NOMO-1 treated with dmso at 0.1 percent for 144 hours (cell line): ENCODE results near the gene TRMT44.

Experiments
- DNase-seq: peaks from one replicate; lab custom pipeline; 2025; ENCODE audit not compliant: unreplicated experiment; lab: John Stamatoyannopoulos, UW

Gene TRMT44

GRCh38 chr4:8433136-8433535, 7.4 kb upstream of the TRMT44 start:
- DNase-seq, result no peak

DNA sequence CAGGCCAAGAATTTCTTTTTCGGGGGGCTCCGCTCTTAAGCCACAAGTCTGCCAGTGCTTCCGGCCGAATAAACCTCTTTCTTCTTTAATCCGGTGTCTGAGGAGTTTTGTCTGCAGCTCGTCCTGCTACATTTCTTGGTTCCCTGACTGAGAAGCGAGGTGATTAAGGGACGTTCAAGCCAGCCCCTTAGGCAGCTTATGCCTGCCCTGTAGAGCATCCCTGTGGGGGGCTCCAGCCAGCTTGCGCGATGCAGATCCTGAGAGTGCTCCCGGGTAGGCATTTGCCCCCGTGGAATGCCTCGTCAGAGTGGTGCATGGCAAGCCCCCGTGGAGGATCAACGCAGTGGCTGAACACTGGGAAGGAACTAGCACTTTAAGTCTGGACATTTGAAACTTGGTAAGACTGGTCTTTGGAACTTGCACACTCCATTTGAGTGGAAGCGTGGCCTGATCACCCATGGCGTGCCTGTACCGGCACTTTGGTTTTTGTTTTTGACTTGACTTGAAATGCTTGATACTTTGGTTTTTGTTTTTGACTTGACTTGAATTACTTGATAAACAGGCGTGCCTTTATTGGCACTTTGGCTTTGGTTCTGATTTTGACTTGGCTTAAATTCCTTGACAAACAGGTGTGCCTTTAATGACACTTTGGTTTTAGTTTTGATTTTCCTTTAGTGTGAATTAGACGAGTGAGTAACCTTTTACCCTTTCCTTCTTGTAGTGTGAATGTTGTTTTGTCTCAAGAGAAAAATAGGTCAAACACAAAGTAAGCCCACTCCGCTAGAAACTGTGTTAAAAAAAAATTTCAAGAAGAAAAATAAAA, 6.1 kb upstream of the TRMT44 start:
- DNase-seq, result no peak

GRCh38 chr4:8435656-8436121, 4.9 kb upstream of the TRMT44 start:
- DNase-seq, result no peak

GRCh38 chr4:8437281-8437680, 3.3 kb upstream of the TRMT44 start:
- DNase-seq, result no peak

GRCh38 chr4:8438743-8439142, 1.8 kb upstream of the TRMT44 start:
- DNase-seq, result no peak

DNA sequence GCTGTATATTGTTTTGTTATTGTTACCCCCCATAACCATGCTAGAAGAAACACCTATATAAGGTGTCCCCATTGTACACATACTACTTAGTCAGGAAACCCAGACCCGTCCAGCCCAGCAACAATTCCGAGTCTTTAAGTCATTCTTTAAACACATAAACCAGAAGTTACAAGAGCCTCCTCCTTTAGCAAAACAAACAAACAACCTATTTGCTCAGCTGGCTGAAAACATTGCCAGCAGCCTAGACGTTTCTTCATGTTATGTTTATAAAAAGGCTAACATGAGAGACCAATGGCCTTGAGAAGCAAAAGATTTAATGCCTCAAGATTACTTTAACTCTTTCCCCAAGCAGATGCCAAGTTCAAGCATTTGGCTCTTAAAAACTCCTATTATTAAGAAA, 1.4 kb upstream of the TRMT44 start:
- DNase-seq, result no peak

DNA sequence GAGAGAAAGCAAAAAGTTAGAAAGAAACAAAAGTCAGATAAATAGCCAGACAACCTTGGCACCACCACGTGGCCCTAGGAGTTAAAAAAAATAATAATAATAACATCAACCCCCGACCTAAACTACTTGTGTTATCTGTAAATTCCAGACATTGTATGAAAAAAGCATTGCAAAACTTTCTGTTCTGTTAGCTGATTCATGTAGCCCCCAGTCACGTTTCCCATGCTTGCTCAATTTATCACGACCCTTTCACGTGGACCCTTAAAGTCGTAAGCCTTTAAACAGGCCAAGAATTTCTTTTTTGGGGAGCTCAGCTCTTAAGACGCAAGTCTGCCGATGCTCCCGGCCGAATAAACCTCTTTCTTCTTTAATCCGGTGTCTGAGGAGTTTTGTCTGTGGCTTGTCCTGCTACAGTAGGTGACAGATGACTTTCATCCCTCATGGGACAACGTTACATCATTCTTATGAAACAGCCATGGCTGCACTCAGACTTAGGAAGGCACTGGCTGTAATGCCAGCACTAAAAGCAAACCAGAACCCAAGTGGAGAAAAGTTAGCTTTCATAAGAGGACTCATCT, 574 bp upstream of the TRMT44 start:
- no peak for DNase-seq

GRCh38 chr4:8441499-8442091, 1.0 kb downstream of the TRMT44 start:
- DNase-seq, result no peak

GRCh38 chr4:8442596-8443358, 2.2 kb downstream of the TRMT44 start:
- DNase-seq, result no peak

GRCh38 chr4:8443801-8444200, 3.2 kb downstream of the TRMT44 start:
- DNase-seq, result no peak

- no peak for DNase-seq
Measured at GRCh38 chr4:8446122-8446521, 5.5 kb downstream of the TRMT44 start.

DNA sequence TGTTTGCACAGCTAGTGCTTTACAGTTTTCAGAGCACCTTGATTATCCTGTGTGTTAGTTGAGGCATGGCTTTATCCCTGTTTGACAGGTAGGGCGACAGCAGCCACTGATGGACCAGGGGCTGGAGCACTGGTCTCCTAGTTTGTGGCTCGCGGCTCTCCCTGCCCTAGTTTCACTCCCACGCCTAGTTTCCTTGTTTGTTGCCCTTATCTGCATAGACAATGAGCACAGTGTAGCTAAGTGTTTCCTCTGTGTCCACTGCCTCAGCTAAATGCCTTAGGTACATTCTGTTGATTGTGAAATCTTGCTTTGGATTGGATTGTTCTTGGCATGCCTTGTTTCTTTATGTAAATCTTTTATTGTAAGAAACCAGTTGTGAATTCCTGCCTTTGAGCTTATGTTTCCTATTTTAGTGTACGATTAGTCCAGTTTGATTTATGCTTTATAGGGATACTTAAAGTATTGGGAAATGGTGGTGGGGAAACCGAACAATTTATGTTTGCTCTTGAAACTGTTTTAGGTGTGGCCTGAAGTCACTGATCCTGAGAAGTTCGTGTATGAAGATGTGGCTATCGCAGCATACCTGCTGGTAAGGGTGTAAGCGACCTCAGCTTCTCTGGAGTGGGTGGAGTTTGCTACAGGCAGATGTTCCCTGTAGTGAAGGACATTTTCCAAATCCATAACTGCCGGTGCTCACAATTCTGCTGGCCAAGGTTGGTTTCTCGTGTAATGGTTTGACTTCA, 11.0 kb downstream of the TRMT44 start:
- DNase-seq, result no peak

DNA sequence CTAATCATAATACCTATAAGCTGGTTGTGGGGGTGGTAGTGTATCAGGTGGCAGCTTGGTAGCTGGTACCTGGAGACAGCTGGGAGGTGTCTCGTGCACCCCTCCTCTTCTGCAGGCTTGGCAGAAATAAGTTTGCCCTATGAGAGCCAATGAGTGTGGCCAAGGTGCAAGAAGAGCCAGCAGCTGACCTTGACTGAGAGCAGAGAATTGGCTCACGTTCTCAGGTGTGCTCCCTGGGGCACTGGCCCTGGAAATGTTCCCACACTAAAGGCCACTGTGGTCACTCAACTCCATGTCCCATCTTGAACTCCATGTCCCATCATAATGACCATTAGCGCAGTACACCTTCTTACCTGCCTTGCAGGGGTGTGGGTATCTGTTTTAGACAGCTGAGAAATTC, 13.4 kb downstream of the TRMT44 start:
- no peak for DNase-seq

- DNase-seq, result no peak
Measured at GRCh38 chr4:8457646-8458252, 17.2 kb downstream of the TRMT44 start.

DNA sequence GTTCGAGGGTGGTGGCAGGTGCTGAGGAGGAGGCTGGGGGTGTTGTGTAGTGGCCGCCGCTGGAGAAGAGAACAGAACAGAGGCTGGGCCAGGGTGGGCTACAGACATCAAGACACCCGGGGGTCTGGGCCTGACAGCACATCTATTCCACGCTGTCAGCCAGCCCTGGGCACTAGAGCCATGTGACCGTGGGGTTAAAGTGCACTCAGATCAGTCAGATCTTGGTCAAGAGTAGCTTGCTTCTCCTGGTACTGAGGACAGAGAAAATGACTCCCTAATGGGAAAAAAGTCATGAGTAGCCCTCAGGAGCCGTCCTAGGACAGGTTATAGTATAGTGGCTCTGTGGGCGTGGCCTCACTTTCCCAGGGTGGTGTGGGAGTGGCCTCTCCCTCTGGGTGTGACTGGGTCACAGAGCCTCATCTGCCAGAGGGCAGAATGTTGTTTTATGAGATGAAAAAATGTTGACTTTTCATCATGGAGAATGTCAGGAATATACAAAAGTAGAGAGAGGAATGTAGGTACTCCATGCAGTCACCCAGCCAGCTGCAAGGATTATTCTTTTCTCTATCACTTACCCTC, 19.4 kb downstream of the TRMT44 start:
- no peak for DNase-seq

- no peak for DNase-seq
Measured at GRCh38 chr4:8461086-8461485, 20.5 kb downstream of the TRMT44 start.

- DNase-seq, result no peak
Measured at GRCh38 chr4:8461616-8462015, 21.0 kb downstream of the TRMT44 start.

DNA sequence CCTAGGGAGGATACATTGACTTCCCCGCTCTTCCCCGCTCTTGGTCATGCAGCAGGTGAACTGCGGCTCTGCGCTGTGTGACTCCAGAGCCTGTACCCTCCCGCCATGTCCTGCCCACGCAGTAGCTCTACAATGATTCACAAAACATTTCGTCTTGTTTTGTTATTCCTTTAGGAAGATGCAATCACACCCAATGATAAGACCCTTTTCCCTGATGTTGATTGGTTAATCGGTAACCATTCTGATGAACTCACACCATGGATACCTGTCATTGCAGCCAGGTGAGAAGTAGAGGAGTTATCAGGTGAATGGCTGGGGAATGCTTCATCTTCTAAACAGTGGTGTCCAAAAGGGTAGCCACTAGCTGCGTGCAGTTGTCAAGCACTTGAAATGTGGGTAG, 23.2 kb downstream of the TRMT44 start:
- no peak for DNase-seq

GRCh38 chr4:8464381-8464780, 23.8 kb downstream of the TRMT44 start:
- DNase-seq, result no peak
